A673 (cell line): ENCODE results near the gene CDH7.

Experiments used
- EZH2 ChIP-seq: fragments of 200-600 bp; sonication (generic); IDR thresholded peaks from 2 replicates; pipeline ENCODE4 v1.6.1; 2017; ENCODE audit warnings: borderline replicate concordance, low read depth, mild to moderate bottlenecking, mixed read lengths, antibody characterized with exemption, low read length; ENCODE audit not compliant: poor library complexity, severe bottlenecking
- TF ChIP-seq, protein P1 (sequence below): fragments of 300-800, 200-600 bp; sonication (generic); conservative IDR thresholded peaks from 2 replicates; pipeline ENCODE4 v1.5.1; 2017; ENCODE audit warnings: low read depth, mild to moderate bottlenecking, antibody characterized with exemption, low read length, moderate library complexity, mixed read lengths

DNA sequence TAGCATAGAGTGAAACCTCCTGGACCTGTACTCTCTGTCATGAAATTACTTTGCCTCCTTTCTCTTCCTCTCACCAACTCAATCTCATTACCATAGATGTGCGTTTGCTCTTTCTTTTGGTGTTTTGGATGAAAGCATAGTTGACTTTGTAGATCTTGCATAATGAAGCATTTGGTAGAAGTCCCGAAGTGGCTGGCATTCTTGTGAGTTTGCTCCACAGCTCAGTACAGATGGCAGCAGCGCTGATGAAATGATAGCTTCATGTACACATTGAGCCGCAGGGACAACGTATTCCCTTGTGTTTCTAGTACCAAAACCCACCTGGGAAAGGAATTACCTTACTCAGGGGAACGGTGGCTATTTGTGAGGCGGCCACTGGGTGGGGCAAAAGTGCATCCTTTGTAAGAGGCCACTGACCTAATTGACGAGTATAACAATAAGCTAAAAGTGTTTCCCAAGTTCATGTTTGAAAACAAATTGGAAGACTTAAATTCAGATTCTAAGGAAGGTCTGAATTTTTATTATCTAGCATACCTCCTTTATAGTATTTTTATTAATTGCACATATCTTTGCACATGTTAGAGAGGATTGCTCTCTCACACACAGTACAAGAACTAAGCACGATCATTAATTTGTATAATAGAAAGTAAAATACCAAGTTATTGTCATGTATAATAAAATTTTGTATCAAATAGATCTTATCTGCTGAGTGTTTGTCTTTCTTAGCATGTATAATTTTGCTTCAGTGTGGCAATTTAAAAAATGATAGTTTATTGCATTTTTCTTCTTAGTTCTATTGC lies 25.4 kb upstream of the CDH7 start:
- no peak for TF ChIP-seq EZH2
- TF ChIP-seq, protein P1, sequence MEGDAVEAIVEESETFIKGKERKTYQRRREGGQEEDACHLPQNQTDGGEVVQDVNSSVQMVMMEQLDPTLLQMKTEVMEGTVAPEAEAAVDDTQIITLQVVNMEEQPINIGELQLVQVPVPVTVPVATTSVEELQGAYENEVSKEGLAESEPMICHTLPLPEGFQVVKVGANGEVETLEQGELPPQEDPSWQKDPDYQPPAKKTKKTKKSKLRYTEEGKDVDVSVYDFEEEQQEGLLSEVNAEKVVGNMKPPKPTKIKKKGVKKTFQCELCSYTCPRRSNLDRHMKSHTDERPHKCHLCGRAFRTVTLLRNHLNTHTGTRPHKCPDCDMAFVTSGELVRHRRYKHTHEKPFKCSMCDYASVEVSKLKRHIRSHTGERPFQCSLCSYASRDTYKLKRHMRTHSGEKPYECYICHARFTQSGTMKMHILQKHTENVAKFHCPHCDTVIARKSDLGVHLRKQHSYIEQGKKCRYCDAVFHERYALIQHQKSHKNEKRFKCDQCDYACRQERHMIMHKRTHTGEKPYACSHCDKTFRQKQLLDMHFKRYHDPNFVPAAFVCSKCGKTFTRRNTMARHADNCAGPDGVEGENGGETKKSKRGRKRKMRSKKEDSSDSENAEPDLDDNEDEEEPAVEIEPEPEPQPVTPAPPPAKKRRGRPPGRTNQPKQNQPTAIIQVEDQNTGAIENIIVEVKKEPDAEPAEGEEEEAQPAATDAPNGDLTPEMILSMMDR: peak; percentile 60
